OCI-LY3 (cell line): ENCODE results near the gene FARP1.

Experiments
- EZH2phosphoT487 ChIP-seq: fragments of 200-600 bp; shearing (Covaris generic); IDR thresholded peaks from 2 replicates; pipeline ENCODE4 v1.6.1; 2018; ENCODE audit warnings: antibody characterized with exemption, mixed run types, low read depth
- TF ChIP-seq, protein P1 (sequence below): fragments of 200-600, 300-600 bp; sonication (generic); IDR thresholded peaks from 2 replicates; pipeline ENCODE4 v1.5.1; 2014; ENCODE audit warnings: antibody characterized with exemption, low read length, low read depth

- TF ChIP-seq, protein P1, sequence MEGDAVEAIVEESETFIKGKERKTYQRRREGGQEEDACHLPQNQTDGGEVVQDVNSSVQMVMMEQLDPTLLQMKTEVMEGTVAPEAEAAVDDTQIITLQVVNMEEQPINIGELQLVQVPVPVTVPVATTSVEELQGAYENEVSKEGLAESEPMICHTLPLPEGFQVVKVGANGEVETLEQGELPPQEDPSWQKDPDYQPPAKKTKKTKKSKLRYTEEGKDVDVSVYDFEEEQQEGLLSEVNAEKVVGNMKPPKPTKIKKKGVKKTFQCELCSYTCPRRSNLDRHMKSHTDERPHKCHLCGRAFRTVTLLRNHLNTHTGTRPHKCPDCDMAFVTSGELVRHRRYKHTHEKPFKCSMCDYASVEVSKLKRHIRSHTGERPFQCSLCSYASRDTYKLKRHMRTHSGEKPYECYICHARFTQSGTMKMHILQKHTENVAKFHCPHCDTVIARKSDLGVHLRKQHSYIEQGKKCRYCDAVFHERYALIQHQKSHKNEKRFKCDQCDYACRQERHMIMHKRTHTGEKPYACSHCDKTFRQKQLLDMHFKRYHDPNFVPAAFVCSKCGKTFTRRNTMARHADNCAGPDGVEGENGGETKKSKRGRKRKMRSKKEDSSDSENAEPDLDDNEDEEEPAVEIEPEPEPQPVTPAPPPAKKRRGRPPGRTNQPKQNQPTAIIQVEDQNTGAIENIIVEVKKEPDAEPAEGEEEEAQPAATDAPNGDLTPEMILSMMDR, result no peak
- TF ChIP-seq EZH2phosphoT487, result no peak
Measured at GRCh38 chr13:98343461-98343860, 200.6 kb downstream of the FARP1 start.
